OCI-LY7 (cell line): Measurements from ENCODE around the gene ANKS1B.

Source experiments
- EZH2phosphoT487 ChIP-seq: fragments of 200-600 bp; sonication (generic); IDR thresholded peaks from 2 replicates; pipeline ENCODE4 v1.6.1; 2018; ENCODE audit warnings: low read depth, borderline replicate concordance, mild to moderate bottlenecking, mixed run types, antibody characterized with exemption, low read length, moderate library complexity, mixed read lengths
- TF ChIP-seq, protein P1 (sequence below): fragments of 200-600 bp; sonication (generic); conservative IDR thresholded peaks from 2 replicates; pipeline ENCODE4 v1.5.1; 2014; ENCODE audit warnings: mild to moderate bottlenecking, antibody characterized with exemption, low read length, moderate library complexity, mixed read lengths

DNA sequence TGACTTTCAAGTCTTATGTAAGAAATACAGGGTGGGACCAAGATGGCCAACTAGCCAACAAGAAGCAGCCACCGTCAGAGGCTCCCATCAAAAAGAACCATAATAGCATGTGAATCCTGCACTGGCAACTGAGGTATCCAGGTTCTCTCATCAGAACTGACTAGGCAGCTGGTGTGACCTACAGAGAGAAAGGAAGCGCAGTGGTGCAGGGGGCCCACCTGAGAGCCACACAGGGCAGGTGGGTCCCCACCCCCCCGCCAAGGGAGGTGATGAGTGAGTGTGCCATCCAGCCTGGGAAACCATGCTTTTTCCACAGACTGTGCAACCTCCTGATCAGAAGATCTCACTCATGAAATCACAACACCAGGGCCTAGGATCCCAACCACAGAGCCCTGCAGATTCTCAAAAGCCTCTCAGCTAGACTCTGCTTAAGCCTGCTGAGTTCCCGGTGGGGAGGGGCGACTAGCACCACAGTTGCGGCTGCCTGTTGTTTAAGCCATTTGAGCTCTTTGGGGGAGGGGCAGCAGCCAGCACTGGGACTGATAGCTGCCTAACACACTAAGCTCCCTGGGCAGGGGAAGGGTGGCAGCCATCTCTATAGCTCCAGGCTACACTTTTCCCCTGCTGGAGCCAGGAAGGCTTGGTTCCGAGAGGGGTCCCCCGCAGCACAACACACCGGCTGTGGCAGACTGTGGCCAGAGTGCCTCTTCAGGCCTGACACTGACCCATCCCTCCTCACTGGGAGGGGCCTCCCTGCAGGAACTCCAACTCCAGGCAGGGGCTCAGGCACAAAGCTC is 261.8 kb downstream of the ANKS1B start:
- TF ChIP-seq, protein P1, sequence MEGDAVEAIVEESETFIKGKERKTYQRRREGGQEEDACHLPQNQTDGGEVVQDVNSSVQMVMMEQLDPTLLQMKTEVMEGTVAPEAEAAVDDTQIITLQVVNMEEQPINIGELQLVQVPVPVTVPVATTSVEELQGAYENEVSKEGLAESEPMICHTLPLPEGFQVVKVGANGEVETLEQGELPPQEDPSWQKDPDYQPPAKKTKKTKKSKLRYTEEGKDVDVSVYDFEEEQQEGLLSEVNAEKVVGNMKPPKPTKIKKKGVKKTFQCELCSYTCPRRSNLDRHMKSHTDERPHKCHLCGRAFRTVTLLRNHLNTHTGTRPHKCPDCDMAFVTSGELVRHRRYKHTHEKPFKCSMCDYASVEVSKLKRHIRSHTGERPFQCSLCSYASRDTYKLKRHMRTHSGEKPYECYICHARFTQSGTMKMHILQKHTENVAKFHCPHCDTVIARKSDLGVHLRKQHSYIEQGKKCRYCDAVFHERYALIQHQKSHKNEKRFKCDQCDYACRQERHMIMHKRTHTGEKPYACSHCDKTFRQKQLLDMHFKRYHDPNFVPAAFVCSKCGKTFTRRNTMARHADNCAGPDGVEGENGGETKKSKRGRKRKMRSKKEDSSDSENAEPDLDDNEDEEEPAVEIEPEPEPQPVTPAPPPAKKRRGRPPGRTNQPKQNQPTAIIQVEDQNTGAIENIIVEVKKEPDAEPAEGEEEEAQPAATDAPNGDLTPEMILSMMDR = no peak
- TF ChIP-seq EZH2phosphoT487 = no peak
